IPS-11a (cell line): Measurements from ENCODE around the gene LEP.
A peak's percentile ranks its signal among the peaks of the same experiment; 100 is the strongest.

Experiments
- H3K4me3 ChIP-seq: one replicate; pipeline ENCODE4 v1.5.1; 2013; ENCODE audit warnings: low read depth, low read length, control low read depth

Gene LEP

DNA sequence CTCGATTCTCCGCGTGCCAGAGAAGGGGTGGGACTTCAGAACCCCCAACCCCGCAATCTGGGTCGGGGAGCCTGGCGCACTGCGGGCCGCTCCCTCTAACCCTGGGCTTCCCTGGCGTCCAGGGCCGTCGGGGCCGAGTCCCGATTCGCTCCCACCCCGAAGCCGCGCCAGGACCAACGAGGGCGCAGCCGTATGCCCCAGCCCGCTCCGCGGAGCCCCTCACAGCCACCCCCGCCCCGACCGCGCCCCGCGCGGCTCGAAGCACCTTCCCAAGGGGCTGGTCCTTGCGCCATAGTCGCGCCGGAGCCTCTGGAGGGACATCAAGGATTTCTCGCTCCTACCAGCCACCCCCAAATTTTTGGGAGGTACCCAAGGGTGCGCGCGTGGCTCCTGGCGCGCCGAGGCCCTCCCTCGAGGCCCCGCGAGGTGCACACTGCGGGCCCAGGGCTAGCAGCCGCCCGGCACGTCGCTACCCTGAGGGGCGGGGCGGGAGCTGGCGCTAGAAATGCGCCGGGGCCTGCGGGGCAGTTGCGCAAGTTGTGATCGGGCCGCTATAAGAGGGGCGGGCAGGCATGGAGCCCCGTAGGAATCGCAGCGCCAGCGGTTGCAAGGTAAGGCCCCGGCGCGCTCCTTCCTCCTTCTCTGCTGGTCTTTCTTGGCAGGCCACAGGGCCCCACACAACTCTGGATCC lies at the start of gene LEP:
Gene LEP (plus strand): TSS at position 583 of the 691 bp plus-strand sequence. CDS start 10,741 bp downstream, outside the sequence.
- H3K4me3 ChIP-seq = no peak within 1 kb of the TSS

DNA sequence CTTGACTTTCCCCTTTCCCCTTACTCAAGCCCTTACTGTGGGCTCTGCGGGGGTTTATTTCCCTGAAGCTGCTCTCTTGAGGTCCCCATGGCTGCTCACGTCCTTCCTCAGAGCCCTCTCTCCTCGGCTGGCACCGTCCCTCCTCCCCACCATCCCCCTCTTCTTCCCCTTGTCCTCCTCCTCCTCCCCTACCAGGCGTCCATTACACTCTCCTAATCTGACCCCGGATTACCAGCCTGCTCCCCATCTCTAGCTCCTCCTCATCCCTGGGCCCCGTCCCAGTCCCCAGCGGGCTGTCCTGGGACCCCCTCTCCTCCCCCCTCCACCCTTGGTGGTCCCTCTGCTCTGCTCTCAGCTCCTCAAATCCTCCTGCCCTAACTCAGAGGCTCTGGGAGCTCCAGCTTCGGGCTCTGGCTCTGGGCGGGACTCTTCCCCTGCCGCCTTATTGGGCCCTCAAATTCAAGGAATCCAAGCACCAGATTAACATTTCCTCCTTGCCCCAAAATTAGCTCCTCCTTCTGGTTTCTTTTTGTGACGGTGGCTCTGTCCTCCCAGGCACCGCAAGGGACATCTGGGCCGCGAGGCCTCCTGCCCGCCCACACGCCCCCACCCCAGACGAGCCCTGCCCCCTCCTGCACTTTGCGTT lies 48.5 kb upstream of the LEP start:
- no peak overlapping the region for H3K4me3 ChIP-seq

DNA sequence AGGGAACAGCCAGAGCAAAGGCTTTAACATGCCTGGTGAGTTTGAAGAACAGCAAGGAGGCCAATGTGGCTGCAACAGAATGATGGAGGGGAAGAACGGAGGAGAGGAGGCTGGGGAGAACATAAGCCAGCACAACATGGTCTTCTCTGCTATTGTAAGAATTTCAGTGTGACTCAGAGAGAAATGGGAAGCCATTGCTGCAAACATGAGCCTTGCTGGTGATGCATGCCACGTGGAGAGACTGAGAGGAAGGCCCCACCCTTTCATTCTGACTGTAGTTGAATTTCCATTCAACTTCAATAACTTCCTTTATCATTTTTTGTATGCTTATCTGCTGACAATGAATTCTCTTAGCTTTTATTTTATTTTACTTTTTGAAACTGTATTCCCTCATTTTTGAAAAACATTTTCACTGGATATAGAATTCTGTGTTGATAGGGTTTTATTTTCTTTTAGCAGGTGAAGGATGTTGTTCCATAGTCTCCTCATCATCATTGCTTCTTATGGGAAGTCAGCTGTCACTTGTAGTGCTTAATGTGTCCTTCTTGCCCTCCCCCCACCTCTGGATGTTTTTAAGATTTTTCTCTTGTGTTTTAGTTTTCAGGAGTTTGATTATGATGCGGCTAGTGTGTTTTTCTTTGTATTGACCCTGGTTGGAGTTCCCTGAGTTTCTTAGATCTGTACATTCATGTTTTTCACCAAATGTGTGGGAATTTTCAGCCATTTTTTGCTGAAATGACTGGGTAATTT lies 46.4 kb upstream of the LEP start:
- no peak overlapping the region for H3K4me3 ChIP-seq

DNA sequence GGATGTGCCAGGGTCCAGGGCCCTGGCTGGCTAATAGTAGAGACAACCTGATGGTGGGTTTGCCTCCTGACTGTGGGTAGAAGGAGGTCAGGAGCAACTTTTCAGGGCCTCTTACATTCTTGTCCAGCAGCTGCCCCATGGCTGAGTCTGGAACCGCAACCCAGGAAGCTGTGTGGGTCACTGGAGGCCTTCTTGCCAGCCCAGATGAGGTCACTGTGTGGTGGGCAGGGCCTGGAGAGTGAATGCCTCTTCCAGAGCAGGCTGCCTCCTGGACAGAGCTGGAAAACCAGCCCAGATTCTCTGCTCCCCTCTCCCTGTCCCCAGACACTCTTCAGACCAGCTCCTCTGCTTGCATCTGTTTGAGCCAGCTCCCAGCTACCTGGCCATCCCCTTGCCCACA lies 43.5 kb upstream of the LEP start:
- H3K4me3 ChIP-seq = no peak overlapping the region

GRCh38 chr7:128197989-128198580 lies 43.0 kb upstream of the LEP start:
- no peak overlapping the region for H3K4me3 ChIP-seq

DNA sequence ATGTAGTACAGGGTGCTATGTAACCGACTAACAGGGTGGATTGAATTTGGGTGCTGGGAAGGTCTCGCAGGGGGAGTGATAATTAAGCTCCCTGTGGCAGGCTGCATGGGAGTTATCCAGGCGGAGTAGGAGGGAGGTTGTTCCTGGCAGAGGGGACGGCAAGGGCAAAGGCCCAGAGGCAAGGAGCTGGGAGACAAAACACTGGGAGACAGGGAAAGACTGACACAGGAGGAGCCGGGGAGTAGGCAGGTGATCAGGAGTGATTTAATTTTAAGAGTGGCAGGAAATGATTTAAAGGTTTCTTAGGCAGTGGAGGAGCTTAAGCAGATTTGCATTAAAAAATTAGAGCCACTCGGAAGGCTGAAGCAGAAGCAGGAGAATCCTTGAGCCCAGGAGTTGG lies 40.7 kb upstream of the LEP start:
- H3K4me3 ChIP-seq = no peak overlapping the region

DNA sequence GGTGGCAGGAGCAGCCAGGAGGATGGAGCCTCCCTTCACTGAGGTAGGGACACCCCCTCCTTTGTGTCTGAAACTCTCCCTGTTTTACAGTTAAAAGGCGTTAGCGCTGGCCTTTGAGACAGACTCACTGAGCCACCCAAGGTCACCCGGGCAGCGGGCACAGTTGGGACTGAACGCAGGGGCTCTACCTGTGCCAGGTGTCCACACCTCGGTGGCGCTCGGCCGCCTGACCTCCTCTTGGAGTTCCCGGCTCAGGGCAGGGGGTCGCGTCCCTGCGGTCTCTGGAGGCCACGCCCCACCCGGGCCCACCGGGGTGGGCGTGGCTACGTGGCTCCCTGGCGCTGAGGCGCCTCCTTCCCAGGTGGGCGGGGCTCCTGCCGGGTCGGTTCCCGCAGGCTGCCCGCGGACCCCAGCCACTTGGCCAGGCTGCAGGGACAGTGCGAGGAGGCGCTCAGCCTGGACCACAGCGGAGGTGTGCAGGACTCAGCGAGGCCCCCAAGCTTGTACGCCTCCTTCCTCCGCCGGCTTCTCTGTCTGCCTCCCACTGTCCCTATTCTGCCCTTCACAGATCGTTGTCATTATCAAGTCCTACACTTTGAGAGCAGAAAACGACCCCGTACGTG lies 39.9 kb upstream of the LEP start:
- peak overlapping the region; percentile 55 for H3K4me3 ChIP-seq

DNA sequence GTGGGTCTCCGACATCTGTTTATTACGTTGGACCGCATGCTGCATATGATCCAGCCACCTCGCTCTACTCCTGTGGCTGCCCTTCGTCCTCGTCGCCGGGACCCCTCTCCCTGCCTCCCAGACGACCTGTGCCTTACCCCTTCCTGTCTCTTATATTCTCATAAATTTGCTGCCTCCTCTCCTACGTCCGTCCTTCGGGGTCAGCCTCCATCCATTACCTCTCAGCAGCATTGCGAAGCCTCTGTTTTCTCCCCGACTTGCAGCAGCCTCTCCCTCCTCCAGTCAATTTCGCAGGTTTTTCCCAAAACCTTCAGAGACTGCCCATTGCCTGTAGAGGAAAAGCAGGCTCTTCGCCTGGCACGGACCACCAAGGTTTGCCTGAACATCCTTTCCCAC lies 39.4 kb upstream of the LEP start:
- H3K4me3 ChIP-seq = peak overlapping the region; percentile 55

DNA sequence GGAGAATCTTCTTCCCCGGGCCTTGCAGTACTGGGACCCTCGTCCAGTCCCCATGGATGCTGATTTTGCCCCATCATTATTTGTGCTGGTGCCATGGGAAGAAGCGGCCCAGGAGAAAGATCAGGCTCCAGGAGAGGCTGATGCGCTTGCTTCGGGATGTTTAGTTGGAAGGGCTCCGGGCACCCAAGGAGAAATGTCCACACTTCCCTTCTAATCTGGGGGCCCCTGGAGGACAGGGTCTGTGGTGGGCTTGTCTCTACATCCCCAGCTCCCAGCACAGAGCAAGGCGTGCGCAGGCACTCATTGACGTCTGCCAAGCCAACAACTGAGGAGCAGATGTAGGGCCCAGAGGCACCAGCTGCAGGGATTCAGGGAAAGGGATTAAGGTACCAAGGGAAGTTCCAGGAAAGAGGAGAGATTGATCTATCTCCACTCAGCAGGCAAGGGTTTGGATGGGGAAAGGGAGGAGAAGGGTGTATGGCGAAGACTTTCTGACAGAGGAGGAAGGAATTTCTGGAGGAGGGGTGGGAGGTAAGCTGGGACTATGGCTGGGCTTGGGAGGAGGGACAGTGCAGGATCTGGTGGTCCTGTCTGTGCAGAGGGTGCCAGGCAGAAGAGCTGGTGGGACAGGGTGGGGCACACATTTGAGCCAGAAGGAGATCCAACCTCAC lies 38.7 kb upstream of the LEP start:
- H3K4me3 ChIP-seq = no peak overlapping the region

DNA sequence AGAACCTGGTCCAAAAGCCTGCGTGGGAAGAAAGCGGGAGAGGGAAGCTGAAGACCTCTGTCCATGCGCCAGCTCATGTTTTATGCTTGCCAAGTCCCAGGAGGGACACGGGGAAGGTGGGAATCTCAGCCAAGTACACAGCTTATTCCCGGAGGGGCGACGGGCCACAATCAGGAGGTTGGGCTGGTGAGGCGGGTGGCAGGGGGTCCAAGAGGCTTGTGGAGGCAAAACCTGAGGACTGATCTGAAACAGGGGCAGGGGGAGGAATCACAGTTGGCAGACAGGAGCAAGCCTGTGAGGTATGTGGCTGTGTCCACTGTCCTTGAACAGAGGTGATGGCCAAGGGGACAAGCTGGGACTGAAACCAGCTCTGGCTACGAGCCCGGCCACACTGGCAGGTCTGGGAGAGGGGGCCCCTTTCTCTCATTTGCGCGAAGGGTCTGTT lies 38.0 kb upstream of the LEP start:
- H3K4me3 ChIP-seq = no peak overlapping the region

DNA sequence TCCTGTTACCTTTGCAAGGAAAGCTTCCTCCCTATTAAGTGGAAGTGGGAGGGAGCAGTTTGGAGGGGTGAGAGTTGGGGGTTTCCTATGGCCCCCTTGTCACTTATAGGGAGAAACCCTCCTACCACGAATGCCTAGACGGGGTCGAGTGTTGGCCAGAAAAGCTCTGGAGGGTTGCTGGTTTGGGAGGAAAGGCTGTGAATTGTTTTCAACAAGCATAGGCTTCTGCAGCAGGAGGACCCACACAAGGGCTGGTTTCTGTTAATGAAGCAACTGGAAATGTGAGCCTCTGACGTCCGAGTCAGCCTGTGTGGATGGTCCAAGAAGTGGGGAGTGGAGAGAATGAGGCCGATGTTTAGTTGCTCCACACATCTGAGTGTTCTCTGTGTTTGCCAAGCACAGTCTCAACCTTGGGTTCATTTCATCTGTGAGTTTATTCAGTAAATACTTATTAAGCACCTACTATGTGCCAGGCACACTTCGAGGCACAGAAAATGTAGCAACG lies 37.3 kb upstream of the LEP start:
- no peak overlapping the region for H3K4me3 ChIP-seq

GRCh38 chr7:128204455-128204854 lies 36.6 kb upstream of the LEP start:
- H3K4me3 ChIP-seq = no peak overlapping the region

GRCh38 chr7:128205068-128205467 lies 36.0 kb upstream of the LEP start:
- no peak overlapping the region for H3K4me3 ChIP-seq

GRCh38 chr7:128206017-128206746 lies 34.9 kb upstream of the LEP start:
- no peak overlapping the region for H3K4me3 ChIP-seq

- no peak overlapping the region for H3K4me3 ChIP-seq
These were observed 34.2 kb upstream of the LEP start for GRCh38 chr7:128206747-128207500.

GRCh38 chr7:128207609-128208008 lies 33.5 kb upstream of the LEP start:
- no peak overlapping the region for H3K4me3 ChIP-seq

DNA sequence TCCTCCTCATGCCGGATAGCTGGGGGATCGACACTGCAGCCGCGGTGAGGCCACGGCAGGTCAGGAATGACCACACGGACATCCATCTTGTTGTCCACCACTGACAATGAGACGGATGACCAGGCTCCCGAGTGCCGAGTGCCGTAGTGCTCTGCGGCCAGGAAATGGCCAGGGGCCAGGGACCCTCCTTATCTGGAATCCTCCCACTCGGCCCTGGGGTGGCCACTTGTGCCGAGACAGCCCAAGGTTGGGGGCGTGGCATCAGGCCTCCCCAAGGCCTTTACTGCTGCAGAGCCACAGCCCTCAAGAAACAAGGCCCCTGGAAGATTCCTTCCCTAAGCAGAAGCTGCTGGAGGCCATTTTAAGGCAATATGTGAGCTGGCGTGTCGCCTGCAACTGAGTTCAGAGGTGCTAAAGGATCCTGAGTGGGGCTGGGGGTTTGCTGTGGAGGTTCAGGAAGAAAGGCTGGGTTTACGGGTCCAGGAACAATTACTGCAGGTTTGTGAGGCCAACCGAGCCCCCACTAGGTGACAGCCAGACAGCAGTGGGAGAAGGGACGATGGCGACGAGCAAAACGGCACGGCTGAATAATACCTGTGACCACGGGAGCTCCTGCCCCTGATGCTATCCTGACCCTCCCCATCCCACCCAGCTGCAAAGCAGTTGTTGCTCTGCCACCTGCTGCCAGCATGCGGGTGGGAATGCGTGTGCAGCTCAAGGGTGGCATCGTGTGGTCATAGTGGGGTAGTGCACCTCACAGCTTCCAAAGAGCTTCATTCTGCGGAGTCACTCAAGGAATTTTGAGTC lies 31.6 kb upstream of the LEP start:
- H3K4me3 ChIP-seq = no peak overlapping the region

- no peak overlapping the region for H3K4me3 ChIP-seq
These were observed 31.1 kb upstream of the LEP start for GRCh38 chr7:128210036-128210347.
